ENCODE measurements around the gene HYOU1. TPM values are rescaled to one million over a fixed set of nuclear protein-coding genes. Genes with fewer than 3 reads are reported as not detected.

HYOU1 gene
- total and polyA plus RNA-seq, 4 donors, result 35.7 to 145 (median 68.7) TPM

GRCh38 chr11:119088406-119088805 lies 31.4 kb upstream of the HYOU1 start:
- H3K4me3 ChIP-seq (ENCODE audit: low read length in 2 of 2), result no peak overlapping the region
- no peaks in the 10 kb centered on the region for H3K27me3 ChIP-seq (ENCODE audit: control insufficient read depth in 1 of 2, insufficient read depth in 2 of 2, low read length in 1 of 2)
- intact Hi-C loops (cut with DNase I), result no loop called here
- peaks cover 0 to 2% of the 10 kb centered on the region in 2 donors for H3K36me3 ChIP-seq (ENCODE audit: control insufficient read depth in 1 of 2, insufficient read depth in 2 of 2, low read length in 1 of 2)
- 93 to 95% methylated on average over 9 of the region's 9 CpGs for WGBS, 2 donors
- no peaks in the 10 kb centered on the region for H3K4me1 ChIP-seq (ENCODE audit: control insufficient read depth in 1 of 2, insufficient read depth in 2 of 2, low read length in 2 of 2)
- no peak overlapping the region for H3K27ac ChIP-seq (ENCODE audit: low read depth in 1 of 2, low read length in 2 of 2)
- H3K9me3 ChIP-seq (ENCODE audit: control insufficient read depth, low read length), result no peaks in the 10 kb centered on the region
- peak in 1 of 2 donors; percentile 31 for DNase-seq
- no peak for ATAC-seq (ENCODE audit: low FRiP score)

- intact Hi-C loops (cut with DNase I), result no loop called here
- Histone ChIP-seq H3K9me3 (ENCODE audit: control insufficient read depth, low read length) (no peaks in the 10 kb centered on the region), H3K4me3 (ENCODE audit: low read length in 2 of 2) (no peak overlapping the region), H3K4me1 (ENCODE audit: control insufficient read depth in 1 of 2, insufficient read depth in 2 of 2, low read length in 2 of 2) (no peaks in the 10 kb centered on the region), H3K27ac (ENCODE audit: low read depth in 1 of 2, low read length in 2 of 2) (no peak overlapping the region), H3K36me3 (ENCODE audit: control insufficient read depth in 1 of 2, insufficient read depth in 2 of 2, low read length in 1 of 2) (peaks cover 0 to 2% of the 10 kb centered on the region in 2 donors), H3K27me3 (ENCODE audit: control insufficient read depth in 1 of 2, insufficient read depth in 2 of 2, low read length in 1 of 2) (no peaks in the 10 kb centered on the region)
- DNase-seq, result peak in 1 of 2 donors; percentile 41
- WGBS, 2 donors, result 97 to 98% methylated on average over 2 of the region's 2 CpGs
- ATAC-seq (ENCODE audit: low FRiP score), result no peak
Observed at GRCh38 chr11:119087747-119088241, 30.8 kb upstream of the HYOU1 start.

GRCh38 chr11:119087123-119087522 lies 30.1 kb upstream of the HYOU1 start:
- Histone ChIP-seq H3K9me3 (ENCODE audit: control insufficient read depth, low read length) (no peaks in the 10 kb centered on the region), H3K27ac (ENCODE audit: low read depth in 1 of 2, low read length in 2 of 2) (no peak overlapping the region), H3K4me1 (ENCODE audit: control insufficient read depth in 1 of 2, insufficient read depth in 2 of 2, low read length in 2 of 2) (no peaks in the 10 kb centered on the region), H3K27me3 (ENCODE audit: control insufficient read depth in 1 of 2, insufficient read depth in 2 of 2, low read length in 1 of 2) (no peaks in the 10 kb centered on the region), H3K36me3 (ENCODE audit: control insufficient read depth in 1 of 2, insufficient read depth in 2 of 2, low read length in 1 of 2) (peaks cover 0 to 2% of the 10 kb centered on the region in 2 donors), H3K4me3 (ENCODE audit: low read length in 2 of 2) (no peak overlapping the region)
- peak in 1 of 2 donors; percentile 11 for DNase-seq
- ATAC-seq (ENCODE audit: low FRiP score), result no peak
- intact Hi-C loops (cut with DNase I), result no loop called here
- WGBS, 2 donors, result 87 to 91% methylated on average over 6 of the region's 6 CpGs

GRCh38 chr11:119085437-119085847 lies 28.4 kb upstream of the HYOU1 start:
- Histone ChIP-seq H3K27ac (ENCODE audit: low read depth in 1 of 2, low read length in 2 of 2) (peak overlapping the region in 1 of 2 donors; percentile 48), H3K4me1 (ENCODE audit: control insufficient read depth in 1 of 2, insufficient read depth in 2 of 2, low read length in 2 of 2) (no peaks in the 10 kb centered on the region), H3K4me3 (ENCODE audit: low read length in 2 of 2) (peak overlapping the region; percentile 3 to 17), H3K36me3 (ENCODE audit: control insufficient read depth in 1 of 2, insufficient read depth in 2 of 2, low read length in 1 of 2) (peaks cover 0 to 2% of the 10 kb centered on the region in 2 donors), H3K27me3 (ENCODE audit: control insufficient read depth in 1 of 2, insufficient read depth in 2 of 2, low read length in 1 of 2) (no peaks in the 10 kb centered on the region), H3K9me3 (ENCODE audit: control insufficient read depth, low read length) (no peaks in the 10 kb centered on the region)
- ATAC-seq (ENCODE audit: low FRiP score) (peak; percentile 37), DNase-seq (peak in 1 of 2 donors; percentile 75)
- intact Hi-C loops (cut with DNase I), result no loop called here
- WGBS, 2 donors, result 0 to 1% methylated on average over 13 of the region's 13 CpGs

- Histone ChIP-seq H3K27ac (ENCODE audit: low read depth in 1 of 2, low read length in 2 of 2) (peak within 1 kb of the TSS in 1 of 2 donors; percentile 80), H3K9me3 (ENCODE audit: control insufficient read depth, low read length) (no peaks in the 10 kb centered on the region), H3K4me1 (ENCODE audit: control insufficient read depth in 1 of 2, insufficient read depth in 2 of 2, low read length in 2 of 2) (no peaks in the 10 kb centered on the region), H3K36me3 (ENCODE audit: control insufficient read depth in 1 of 2, insufficient read depth in 2 of 2, low read length in 1 of 2) (peaks cover 0 to 2% of the 10 kb centered on the region in 2 donors), H3K4me3 (ENCODE audit: low read length in 2 of 2) (peak within 1 kb of the TSS; percentile 46 to 49), H3K27me3 (ENCODE audit: control insufficient read depth in 1 of 2, insufficient read depth in 2 of 2, low read length in 1 of 2) (no peaks in the 10 kb centered on the region)
- DNase-seq (peak; percentile 95 to 98), ATAC-seq (ENCODE audit: low FRiP score) (peak; percentile 98)
- intact Hi-C loops (cut with DNase I), result no loop called here
- 1% methylated on average over 45 of the region's 45 CpGs for WGBS, 2 donors
Observed at GRCh38 chr11:119084663-119085436, 27.8 kb upstream of the HYOU1 start, which contains the start of gene HMBS. HMBS (plus strand) TSS chr11:119084881; CDS start chr11:119085034, 153 bp downstream.

- no peaks in the 10 kb centered on the region for H3K27me3 ChIP-seq (ENCODE audit: control insufficient read depth in 1 of 2, insufficient read depth in 2 of 2, low read length in 1 of 2)
- ATAC-seq (ENCODE audit: low FRiP score) (no peak), DNase-seq (peak in 1 of 2 donors; percentile 26)
- 76 to 78% methylated on average over 7 of the region's 7 CpGs for WGBS, 2 donors
- no peak overlapping the region for H3K4me3 ChIP-seq (ENCODE audit: low read length in 2 of 2)
- H3K27ac ChIP-seq (ENCODE audit: low read depth in 1 of 2, low read length in 2 of 2), result no peak overlapping the region
- no peaks in the 10 kb centered on the region for H3K4me1 ChIP-seq (ENCODE audit: control insufficient read depth in 1 of 2, insufficient read depth in 2 of 2, low read length in 2 of 2)
- no peaks in the 10 kb centered on the region for H3K9me3 ChIP-seq (ENCODE audit: control insufficient read depth, low read length)
- peaks cover 4 to 17% of the 10 kb centered on the region in 2 donors for H3K36me3 ChIP-seq (ENCODE audit: control insufficient read depth in 1 of 2, insufficient read depth in 2 of 2, low read length in 1 of 2)
- intact Hi-C loops (cut with DNase I), result no loop called here
Observed at GRCh38 chr11:119081682-119082260, 24.8 kb upstream of the HYOU1 start.

- H3K27ac ChIP-seq (ENCODE audit: low read depth in 1 of 2, low read length in 2 of 2), result no peak overlapping the region
- H3K4me3 ChIP-seq (ENCODE audit: low read length in 2 of 2), result no peak overlapping the region
- DNase-seq (peak in 1 of 2 donors; percentile 54), ATAC-seq (ENCODE audit: low FRiP score) (no peak)
- intact Hi-C loops (cut with DNase I), result no loop called here
- H3K27me3 ChIP-seq (ENCODE audit: control insufficient read depth in 1 of 2, insufficient read depth in 2 of 2, low read length in 1 of 2), result no peaks in the 10 kb centered on the region
- peaks cover 6 to 18% of the 10 kb centered on the region in 2 donors for H3K36me3 ChIP-seq (ENCODE audit: control insufficient read depth in 1 of 2, insufficient read depth in 2 of 2, low read length in 1 of 2)
- WGBS, 2 donors, result 88 to 90% methylated on average over 19 of the region's 19 CpGs
- no peaks in the 10 kb centered on the region for H3K9me3 ChIP-seq (ENCODE audit: control insufficient read depth, low read length)
- no peaks in the 10 kb centered on the region for H3K4me1 ChIP-seq (ENCODE audit: control insufficient read depth in 1 of 2, insufficient read depth in 2 of 2, low read length in 2 of 2)
Observed at GRCh38 chr11:119078675-119079420, 21.8 kb upstream of the HYOU1 start.

- Histone ChIP-seq H3K9me3 (ENCODE audit: control insufficient read depth, low read length) (no peaks in the 10 kb centered on the region), H3K4me3 (ENCODE audit: low read length in 2 of 2) (no peak overlapping the region), H3K27ac (ENCODE audit: low read depth in 1 of 2, low read length in 2 of 2) (no peak overlapping the region), H3K4me1 (ENCODE audit: control insufficient read depth in 1 of 2, insufficient read depth in 2 of 2, low read length in 2 of 2) (no peaks in the 10 kb centered on the region), H3K27me3 (ENCODE audit: control insufficient read depth in 1 of 2, insufficient read depth in 2 of 2, low read length in 1 of 2) (no peaks in the 10 kb centered on the region), H3K36me3 (ENCODE audit: control insufficient read depth in 1 of 2, insufficient read depth in 2 of 2, low read length in 1 of 2) (peaks cover 6 to 21% of the 10 kb centered on the region in 2 donors)
- 92 to 95% methylated on average over 11 of the region's 11 CpGs for WGBS, 2 donors
- ATAC-seq (ENCODE audit: low FRiP score) (no peak), DNase-seq (peak in 1 of 2 donors; percentile 7)
- intact Hi-C loops (cut with DNase I), result no loop called here
Observed at GRCh38 chr11:119077839-119078238, 20.8 kb upstream of the HYOU1 start.

Data from aorta (tissue), 5 donors.